Lower leg skin (tissue), 4 donors: ENCODE measurements around the gene UCP2. TPM values are rescaled to one million over a fixed set of nuclear protein-coding genes. Genes with fewer than 3 reads are reported as not detected.

Experiments
- DNase-seq, 2 donors: peaks; one replicate each; pipeline ENCODE4 v3.0.0-alpha.2; 2019; ENCODE audit warnings: low spot score in 2 of 2
- H3K4me3 ChIP-seq: fragments of 200-600 bp; sonication (generic); 2 replicates; pipeline ENCODE4 v1.5.1; 2017; ENCODE audit warnings: mild to moderate bottlenecking, low read depth; ENCODE audit not compliant: poor library complexity, severe bottlenecking
- CTCF ChIP-seq, 3 donors: fragments of 450-650 bp; IDR thresholded peaks; one replicate each; pipeline ENCODE4 v1.5.1; 2016; ENCODE audit warnings: antibody characterized with exemption in 3 of 3, mild to moderate bottlenecking in 3 of 3, moderate library complexity in 2 of 3
- POLR2A ChIP-seq, 2 donors: fragments of 450-650 bp; IDR thresholded peaks; one replicate each; pipeline ENCODE4 v1.6.1; 2016 to 2017; ENCODE audit warnings: antibody characterized with exemption in 2 of 2, mild to moderate bottlenecking in 1 of 2, moderate library complexity in 1 of 2
- WGBS, 2 donors: methylation state at CpG; one replicate each; pipeline ENCODE4 v1.1.5; 2018; 5-methylcytosine and 5-hydroxymethylcytosine counted together
- intact Hi-C: fragments of 100-400 bp; cut with DNase I; formaldehyde crosslinking; loops from one replicate; pipeline ENCODE4 v1.15.0; 2023; ENCODE audit warnings: low total_unique reads
- total RNA-seq, 4 donors: library from RNA; depleted of rRNA; stranded (reverse); fragments of >200 nt; gene quantifications; one replicate each; pipeline ENCODE4 v1.1.0, GENCODE V29; 2016

Gene UCP2
- total RNA-seq, 4 donors from 2014 or later: 2.2 to 14.0 (median 10.1) TPM

DNA sequence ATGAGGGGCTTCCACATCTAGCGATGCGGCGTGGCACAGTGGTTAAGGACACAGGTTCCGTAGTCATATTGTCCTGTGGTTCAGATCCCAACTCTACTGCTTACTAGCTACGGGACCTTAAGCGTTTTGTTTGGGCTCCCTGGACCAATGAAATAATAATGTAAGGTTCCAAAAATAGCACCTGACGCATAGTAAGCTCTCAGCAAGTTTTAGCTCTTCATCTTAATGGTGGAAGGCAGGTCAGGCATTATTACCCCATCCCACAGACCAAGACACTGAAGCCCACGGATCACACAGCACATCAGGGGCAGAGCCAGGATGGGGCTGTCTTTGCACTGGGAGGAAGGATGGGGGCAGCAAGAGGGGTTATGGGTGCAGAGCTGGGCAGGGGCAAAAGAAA is 18.8 kb downstream of the UCP2 start:
- no peak for DNase-seq
- H3K4me3 ChIP-seq: no peak overlapping the region
- 65 to 69% methylated on average over 8 of the region's 8 CpGs for WGBS, 2 donors
- intact Hi-C loops: no loop called here
- TF ChIP-seq CTCF (IDR thresholded peaks at IDR 0.05) (no peak), POLR2A (IDR thresholded peaks at IDR 0.05) (no peak)

DNA sequence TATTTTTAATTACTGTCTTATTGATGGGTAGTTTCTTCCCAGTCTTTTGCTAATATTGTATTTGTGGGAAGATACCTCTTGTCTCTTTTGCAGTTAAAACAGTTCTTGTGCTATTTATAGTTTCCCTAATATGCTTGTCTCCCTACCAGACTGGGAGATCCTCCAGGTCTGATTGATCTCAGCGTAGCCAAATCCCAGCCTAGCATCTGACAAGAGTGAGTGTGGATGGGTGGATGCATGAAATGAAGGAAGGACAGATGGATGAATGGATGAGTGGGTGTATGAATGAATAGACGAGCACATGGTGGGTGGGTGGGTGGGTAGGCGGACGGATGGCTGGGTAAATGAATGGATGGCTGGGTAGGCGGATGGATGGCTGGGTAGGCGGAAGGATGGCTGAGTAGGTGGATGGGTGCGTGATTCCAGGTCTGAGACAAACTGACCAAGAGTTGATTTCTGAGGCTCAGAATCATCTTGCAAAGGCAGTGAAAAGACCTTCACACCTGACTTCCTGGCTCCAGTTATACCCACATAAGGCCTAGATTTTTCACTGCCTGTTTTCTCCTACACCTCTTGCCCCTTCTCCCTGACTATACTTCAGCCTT is 20.4 kb downstream of the UCP2 start:
- H3K4me3 ChIP-seq: no peak overlapping the region
- WGBS, 2 donors: 68 to 71% methylated on average over 7 of the region's 7 CpGs
- intact Hi-C loops: no loop called here
- DNase-seq: no peak
- no peak for TF ChIP-seq CTCF (IDR thresholded peaks at IDR 0.05)
- TF ChIP-seq POLR2A (IDR thresholded peaks at IDR 0.05): no peak

DNA sequence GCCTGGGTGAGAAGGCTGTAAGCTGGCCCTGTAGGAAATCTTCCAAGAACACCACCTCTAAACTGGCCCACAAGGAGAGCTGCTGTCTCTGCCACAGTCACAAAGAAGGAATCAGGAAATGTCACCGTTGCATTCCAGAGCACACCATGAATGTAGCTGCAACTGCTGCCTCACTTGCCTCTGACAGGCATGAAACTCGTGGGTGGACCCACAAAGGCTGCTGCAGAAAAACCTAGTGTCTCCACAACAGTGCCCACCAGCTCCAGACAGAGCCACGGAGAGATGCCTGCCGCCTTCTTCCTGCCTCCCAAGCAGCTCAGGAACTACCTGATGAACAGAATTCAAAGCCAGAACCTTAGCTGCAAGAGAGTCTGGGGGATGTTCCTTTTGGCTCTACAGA is 21.3 kb downstream of the UCP2 start:
- DNase-seq: no peak
- intact Hi-C loops: no loop called here
- no peak overlapping the region for H3K4me3 ChIP-seq
- 73 to 78% methylated on average over 4 of the region's 4 CpGs for WGBS, 2 donors
- TF ChIP-seq POLR2A (IDR thresholded peaks at IDR 0.05): no peak
- TF ChIP-seq CTCF (IDR thresholded peaks at IDR 0.05): no peak

DNA sequence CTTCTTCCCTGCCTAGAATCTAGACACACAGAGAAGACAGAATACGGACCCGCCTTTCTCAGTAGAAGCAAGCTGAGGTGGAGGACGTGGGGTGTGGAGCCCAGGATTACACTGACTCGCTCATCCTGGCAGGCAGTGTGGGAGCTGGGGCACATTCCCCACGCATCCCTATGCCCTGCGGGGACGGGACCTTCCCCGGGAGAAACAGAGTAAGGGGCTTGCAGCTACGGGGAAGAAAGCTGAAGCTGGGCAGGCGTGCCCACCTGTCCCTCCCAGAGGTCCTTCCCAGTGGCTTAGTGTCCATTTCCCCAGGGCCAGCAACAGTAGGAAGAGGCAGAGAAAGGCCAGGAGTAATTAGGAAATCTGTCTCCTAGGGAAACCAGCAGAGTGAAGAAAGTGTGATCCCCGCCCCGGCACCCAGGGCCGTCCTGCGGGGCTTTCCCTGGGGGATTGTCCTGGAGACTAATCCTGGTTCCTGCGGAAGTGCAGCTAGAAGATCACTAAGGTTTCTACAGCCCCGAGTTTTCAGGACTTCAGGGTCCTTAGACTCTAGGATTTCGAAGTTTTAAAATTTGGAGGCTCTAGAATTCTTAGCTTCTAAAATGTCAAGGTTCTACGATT is 24.0 kb downstream of the UCP2 start:
- WGBS, 2 donors: 79 to 81% methylated on average over 18 of the region's 18 CpGs

GRCh38 chr11:73957654-73958361 is 24.8 kb downstream of the UCP2 start:
- no peak for DNase-seq
- H3K4me3 ChIP-seq: no peak overlapping the region
- no peak for TF ChIP-seq CTCF (IDR thresholded peaks at IDR 0.05)
- 75 to 76% methylated on average over 22 to 25 of the region's 25 CpGs for WGBS, 2 donors
- intact Hi-C loops: no loop called here

More for the DNA sequence above, 24.0 kb downstream of the UCP2 start:
- TF ChIP-seq POLR2A (IDR thresholded peaks at IDR 0.05) (no peak), CTCF (IDR thresholded peaks at IDR 0.05) (no peak)
- intact Hi-C loops: no loop called here
- H3K4me3 ChIP-seq: no peak overlapping the region
- no peak for DNase-seq
